K562 (cell line): ENCODE data around the gene NARF. TPM values are rescaled to one million over a fixed set of nuclear protein-coding genes. Genes with fewer than 3 reads are reported as not detected.

Experiments
- ELK1 ChIP-seq: sonication (generic); formaldehyde crosslinking; IDR thresholded peaks from 2 replicates; pipeline ENCODE4 v1.8.1; 2022; ENCODE audit warnings: missing genetic modification reagents
- EP300 ChIP-seq: IDR thresholded peaks from 2 replicates; pipeline ENCODE4 v1.6.1; 2012; ENCODE audit warnings: low read length, improper control_type of control experiment
- ETV1 ChIP-seq: fragments of 450-650 bp; conservative IDR thresholded peaks from 2 replicates; pipeline ENCODE4 v1.6.1; 2016; ENCODE audit warnings: missing genetic modification characterization, control low read depth, low read depth, missing compliant biosample characterization
- FOXA3 ChIP-seq, 2 experiments: fragments of 450-650 bp in 1 of 2; sonication (generic) in 1 of 2; formaldehyde crosslinking; IDR thresholded peaks in 1 of 2; conservative IDR thresholded peaks in 1 of 2; 2 replicates each; pipeline versions ENCODE4 v1.4.0 to v1.8.0; 2020 to 2022; ENCODE audit warnings: mild to moderate bottlenecking in 2 of 2, missing genetic modification reagents in 1 of 2
- FOXJ2 ChIP-seq: fragments of 200-800 bp; sonication (Bioruptor generic); IDR thresholded peaks from 2 replicates; pipeline ENCODE4 v1.6.1; 2016; ENCODE audit warnings: missing genetic modification characterization, missing compliant biosample characterization
- FOXP1 ChIP-seq: sonication (generic); formaldehyde crosslinking; IDR thresholded peaks from 2 replicates; pipeline ENCODE4 v1.8.0; 2022; ENCODE audit warnings: mild to moderate bottlenecking, missing genetic modification reagents
- IFI16 ChIP-seq: fragments of 250-450 bp; sonication (Bioruptor Pico); IDR thresholded peaks from 2 replicates; pipeline ENCODE4 v2.1.2; 2022; ENCODE audit warnings: mild to moderate bottlenecking, inconsistent platforms
- KDM1A ChIP-seq, 2 experiments: fragments of 450-650 bp; IDR thresholded peaks; 2 replicates each; pipeline ENCODE4 v1.6.1; 2016; ENCODE audit warnings: mild to moderate bottlenecking in 2 of 2
- NBN ChIP-seq: fragments of 450-650 bp; IDR thresholded peaks from 2 replicates; pipeline ENCODE4 v1.6.1; 2016; ENCODE audit warnings: low read depth, mild to moderate bottlenecking
- NCOR1 ChIP-seq: fragments of 450-650 bp; IDR thresholded peaks from 2 replicates; pipeline ENCODE4 v1.6.1; 2016; ENCODE audit warnings: mild to moderate bottlenecking, moderate library complexity
- PML ChIP-seq: IDR thresholded peaks from 2 replicates; pipeline ENCODE4 v1.6.1; 2012; ENCODE audit warnings: low read length, inconsistent platforms
- PURB ChIP-seq: sonication (generic); formaldehyde crosslinking; IDR thresholded peaks from 2 replicates; pipeline ENCODE4 v1.9.0; 2021; ENCODE audit warnings: low read depth, mild to moderate bottlenecking, missing genetic modification reagents
- RB1 ChIP-seq: fragments of 450-650 bp; IDR thresholded peaks from 2 replicates; pipeline ENCODE4 v1.6.1; 2017; ENCODE audit warnings: low read depth, mild to moderate bottlenecking
- RBM22 ChIP-seq: fragments of 200-400 bp; formaldehyde crosslinking; IDR thresholded peaks from 2 replicates; pipeline ENCODE4 v1.6.1; 2018; ENCODE audit warnings: low read length, low read depth; ENCODE audit not compliant: poor library complexity, severe bottlenecking
- RUNX1 ChIP-seq: sonication (generic); IDR thresholded peaks from 2 replicates; pipeline ENCODE4 v1.6.1; 2016; ENCODE audit warnings: antibody characterized with exemption, low read depth
- SRF ChIP-seq, 2 experiments: fragments of 250-450, 450-650 bp in 1 of 2; sonication (Bioruptor Pico) in 1 of 2; sonication (generic) in 1 of 2; formaldehyde crosslinking; IDR thresholded peaks; 2 replicates each; pipeline versions ENCODE4 v1.5.0 to v1.5.1; 2020 to 2022; ENCODE audit warnings: mild to moderate bottlenecking in 1 of 2, missing genetic modification reagents in 1 of 2
- TAF9B ChIP-seq: fragments of 450-650 bp; IDR thresholded peaks from 2 replicates; pipeline ENCODE4 v1.6.1; 2018; ENCODE audit warnings: mild to moderate bottlenecking; ENCODE audit not compliant: partially characterized antibody
- TBL1XR1 ChIP-seq, 2 experiments: IDR thresholded peaks; 2 replicates each; pipeline ENCODE4 v1.6.1; 2012; ENCODE audit warnings: improper control_type of control experiment in 2 of 2, low read length in 2 of 2, mild to moderate bottlenecking in 1 of 2
- ZC3H8 ChIP-seq: fragments of 450-650 bp; IDR thresholded peaks from 2 replicates; pipeline ENCODE4 v1.6.1; 2017
- ZKSCAN3 ChIP-seq: fragments of 250-450 bp; sonication (Bioruptor Pico); IDR thresholded peaks from 2 replicates; pipeline ENCODE4 v1.4.0; 2020
- ZNF184 ChIP-seq: sonication (generic); formaldehyde crosslinking; IDR thresholded peaks from 2 replicates; pipeline ENCODE4 v1.5.0; 2020; ENCODE audit warnings: missing genetic modification reagents
- polyA plus RNA-seq, 8 experiments: library from polyadenylated mRNA; depleted of rRNA in 4 of 8; stranded (reverse) in 5 of 8; unstranded in 3 of 8; fragments of >200 nt; fragmentation: Nextera tagmentation in 2 of 8; fragmentation: Illumina TruSeq in 1 of 8; extraction: Ambion mirVana in 2 of 8; extraction: Trizol in 1 of 8; gene quantifications; 2 replicates each; pipeline versions ENCODE4 v1.2.1 to v1.2.3, GENCODE V29; 2011 to 2014; ENCODE audit warnings: inconsistent platforms in 1 of 8, missing spikeins in 1 of 8
- total RNA-seq, 7 experiments: library from RNA; depleted of rRNA in 6 of 7; stranded (reverse); fragments of >200 nt in 6 of 7; fragmentation: Illumina TruSeq in 2 of 7; extraction: Trizol in 2 of 7; gene quantifications; 2 replicates each; pipeline versions ENCODE4 v1.2.1 to v1.2.3, GENCODE V29; 2011 to 2021; ENCODE audit warnings: low replicate concordance in 1 of 7
- TF ChIP-seq, protein P1 (sequence below): sonication (generic); formaldehyde crosslinking; IDR thresholded peaks from 2 replicates; pipeline ENCODE4 v1.8.1; 2023; ENCODE audit warnings: missing genetic modification reagents, mild to moderate bottlenecking, borderline replicate concordance
- TF ChIP-seq, protein P2 (sequence below): fragments of 250-450 bp; sonication (Bioruptor Pico); IDR thresholded peaks from 2 replicates; pipeline ENCODE4 v1.8.0; 2022; ENCODE audit warnings: moderate library complexity, mild to moderate bottlenecking, inconsistent platforms

Gene NARF
- total and polyA plus RNA-seq, 9 of the 15 experiments (the other 6 are each of a cell fraction or from before 2014, with no cell fraction given), result 60.4 to 423 (median 132) TPM

DNA sequence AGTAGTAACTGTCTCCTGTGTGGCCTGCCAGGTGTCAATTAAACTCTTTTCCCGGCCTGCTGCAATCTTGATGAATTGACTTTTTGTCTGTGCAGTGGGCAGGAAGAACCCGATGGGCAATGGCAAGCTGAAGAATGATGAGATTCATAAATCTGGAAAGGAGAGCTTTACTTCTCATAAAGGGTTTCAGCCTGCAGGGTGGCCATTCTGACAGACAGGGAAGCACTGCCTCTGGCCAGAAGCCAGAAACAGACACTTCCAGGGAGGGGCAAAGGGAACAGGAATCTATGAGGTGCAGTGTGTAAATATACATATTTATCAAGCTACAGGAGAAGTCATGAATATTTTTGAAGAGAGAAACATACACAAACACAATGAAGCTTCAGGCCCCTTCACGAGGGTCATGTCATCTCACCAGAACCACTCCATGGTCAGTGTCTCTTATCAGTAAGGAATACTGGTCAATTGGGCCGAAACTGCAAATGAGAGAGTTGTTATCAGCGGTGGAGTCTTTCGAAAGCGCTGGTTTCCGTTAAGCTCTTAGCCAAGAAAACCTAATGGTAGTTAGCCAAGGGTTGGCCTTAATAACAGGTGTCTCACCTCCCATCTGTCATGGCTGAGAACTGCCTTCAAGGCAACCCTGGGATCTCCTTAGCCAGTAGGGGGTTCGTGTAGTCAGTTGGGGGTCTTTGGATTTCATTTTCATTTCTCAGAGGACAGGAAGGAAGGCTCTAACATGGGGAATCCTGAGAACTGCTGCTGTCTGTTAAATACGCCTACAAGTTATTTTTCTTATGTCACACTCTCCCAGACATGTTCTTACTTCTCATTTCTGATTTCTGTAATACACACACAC is 1.2 kb upstream of the NARF start (continued):
- no peak for TF ChIP-seq ELK1 (CRISPR knock-in tag)
- TF ChIP-seq EP300, result peak; percentile 72
- TF ChIP-seq RUNX1, result no peak
- TF ChIP-seq RB1, result 0 out of 2 replicates have a peak, but pooled peaks have one; percentile 6
- TF ChIP-seq FOXJ2, result no peak
- TF ChIP-seq RBM22, result no peak
- TF ChIP-seq KDM1A (IDR thresholded peaks at IDR 0.05), result peak in 1 of 2 experiments; percentile 36; a peak in 2 of 4 replicates
- no peak for TF ChIP-seq PURB
- TF ChIP-seq, protein P1, sequence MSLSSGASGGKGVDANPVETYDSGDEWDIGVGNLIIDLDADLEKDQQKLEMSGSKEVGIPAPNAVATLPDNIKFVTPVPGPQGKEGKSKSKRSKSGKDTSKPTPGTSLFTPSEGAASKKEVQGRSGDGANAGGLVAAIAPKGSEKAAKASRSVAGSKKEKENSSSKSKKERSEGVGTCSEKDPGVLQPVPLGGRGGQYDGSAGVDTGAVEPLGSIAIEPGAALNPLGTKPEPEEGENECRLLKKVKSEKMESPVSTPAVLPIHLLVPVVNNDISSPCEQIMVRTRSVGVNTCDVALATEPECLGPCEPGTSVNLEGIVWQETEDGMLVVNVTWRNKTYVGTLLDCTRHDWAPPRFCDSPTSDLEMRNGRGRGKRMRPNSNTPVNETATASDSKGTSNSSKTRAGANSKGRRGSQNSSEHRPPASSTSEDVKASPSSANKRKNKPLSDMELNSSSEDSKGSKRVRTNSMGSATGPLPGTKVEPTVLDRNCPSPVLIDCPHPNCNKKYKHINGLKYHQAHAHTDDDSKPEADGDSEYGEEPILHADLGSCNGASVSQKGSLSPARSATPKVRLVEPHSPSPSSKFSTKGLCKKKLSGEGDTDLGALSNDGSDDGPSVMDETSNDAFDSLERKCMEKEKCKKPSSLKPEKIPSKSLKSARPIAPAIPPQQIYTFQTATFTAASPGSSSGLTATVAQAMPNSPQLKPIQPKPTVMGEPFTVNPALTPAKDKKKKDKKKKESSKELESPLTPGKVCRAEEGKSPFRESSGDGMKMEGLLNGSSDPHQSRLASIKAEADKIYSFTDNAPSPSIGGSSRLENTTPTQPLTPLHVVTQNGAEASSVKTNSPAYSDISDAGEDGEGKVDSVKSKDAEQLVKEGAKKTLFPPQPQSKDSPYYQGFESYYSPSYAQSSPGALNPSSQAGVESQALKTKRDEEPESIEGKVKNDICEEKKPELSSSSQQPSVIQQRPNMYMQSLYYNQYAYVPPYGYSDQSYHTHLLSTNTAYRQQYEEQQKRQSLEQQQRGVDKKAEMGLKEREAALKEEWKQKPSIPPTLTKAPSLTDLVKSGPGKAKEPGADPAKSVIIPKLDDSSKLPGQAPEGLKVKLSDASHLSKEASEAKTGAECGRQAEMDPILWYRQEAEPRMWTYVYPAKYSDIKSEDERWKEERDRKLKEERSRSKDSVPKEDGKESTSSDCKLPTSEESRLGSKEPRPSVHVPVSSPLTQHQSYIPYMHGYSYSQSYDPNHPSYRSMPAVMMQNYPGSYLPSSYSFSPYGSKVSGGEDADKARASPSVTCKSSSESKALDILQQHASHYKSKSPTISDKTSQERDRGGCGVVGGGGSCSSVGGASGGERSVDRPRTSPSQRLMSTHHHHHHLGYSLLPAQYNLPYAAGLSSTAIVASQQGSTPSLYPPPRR (CRISPR knock-in tag), result no peak
- peak; percentile 48; the same call in 1 of the 2 replicates for TF ChIP-seq NCOR1
- TF ChIP-seq TAF9B, result no peak
- TF ChIP-seq ETV1 (tag), result no peak
- TF ChIP-seq, protein P2, sequence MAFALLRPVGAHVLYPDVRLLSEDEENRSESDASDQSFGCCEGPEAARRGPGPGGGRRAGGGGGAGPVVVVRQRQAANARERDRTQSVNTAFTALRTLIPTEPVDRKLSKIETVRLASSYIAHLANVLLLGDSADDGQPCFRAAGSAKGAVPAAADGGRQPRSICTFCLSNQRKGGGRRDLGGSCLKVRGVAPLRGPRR (CRISPR knock-in tag), result no peak
- no peak for TF ChIP-seq FOXP1
- 0 out of 2 replicates have a peak, but pooled peaks have one; percentile 20 for TF ChIP-seq PML
- TF ChIP-seq TBL1XR1 (IDR thresholded peaks at IDR 0.05; ENCODE audit: low read length in 2 of 2), result peak in 1 of 2 experiments; percentile 45; a peak in 1 of 4 replicates
- TF ChIP-seq NBN, result 0 out of 2 replicates have a peak, but pooled peaks have one; percentile 4
- TF ChIP-seq SRF (CRISPR knock-in tag; IDR thresholded peaks at IDR 0.05), result 0 out of 4 replicates have a peak, but pooled peaks of 1 of the 2 experiments have one; percentile 14
- TF ChIP-seq ZC3H8, result no peak
- TF ChIP-seq IFI16 (CRISPR knock-in tag), result no peak
- 0 out of 4 replicates have a peak, but pooled peaks of 1 of the 2 experiments have one; percentile 5 for TF ChIP-seq FOXA3 (CRISPR knock-in tag; conservative IDR thresholded peaks at IDR 0.05 in 1 of 2, IDR thresholded peaks at IDR 0.05 in 1 of 2)
- no peak for TF ChIP-seq ZKSCAN3
- no peak for TF ChIP-seq ZNF184 (CRISPR knock-in tag)
